HEK293T (cell line): ENCODE results near the gene PLPPR1.

Experiments
- CTCF ChIA-PET: fragments of 350-600 bp; formaldehyde crosslinking; extraction: SDS; loops from one replicate; lab custom pipeline; 2021; ENCODE audit warnings: antibody characterized with exemption, inconsistent platforms; lab: Yijun Ruan, JAX
- POLR2A ChIA-PET: fragments of 350-600 bp; formaldehyde crosslinking; extraction: SDS; loops from one replicate; lab custom pipeline; 2020; ENCODE audit warnings: antibody characterized with exemption, inconsistent platforms; lab: Yijun Ruan, JAX
- DNase-seq: peaks from one replicate; pipeline ENCODE4 v3.0.0; 2012; ENCODE audit warnings: mixed read lengths; ENCODE audit errors: extremely low spot score
- ARNT ChIP-seq: fragments of 450-650 bp; IDR thresholded peaks from 2 replicates; pipeline ENCODE4 v1.6.1; 2017; ENCODE audit warnings: mild to moderate bottlenecking
- BHLHE40 ChIP-seq: fragments of 450-650 bp; IDR thresholded peaks from 2 replicates; pipeline ENCODE4 v1.6.1; 2016; ENCODE audit warnings: mild to moderate bottlenecking, moderate library complexity, borderline replicate concordance
- CTBP1 ChIP-seq: fragments of 450-650 bp; IDR thresholded peaks from 2 replicates; pipeline ENCODE4 v1.6.1; 2016; ENCODE audit warnings: borderline replicate concordance
- ELF4 ChIP-seq: fragments of 450-650 bp; IDR thresholded peaks from 2 replicates; pipeline ENCODE4 v1.6.1; 2017; ENCODE audit warnings: antibody characterized with exemption
- FOXA1 ChIP-seq: fragments of 450-650 bp; IDR thresholded peaks from 2 replicates; pipeline ENCODE4 v1.6.1; 2016; ENCODE audit warnings: mild to moderate bottlenecking
- FOXK2 ChIP-seq: fragments of 450-650 bp; IDR thresholded peaks from 2 replicates; pipeline ENCODE4 v1.6.1; 2016; ENCODE audit warnings: mild to moderate bottlenecking
- FOXM1 ChIP-seq: fragments of 450-650 bp; IDR thresholded peaks from 2 replicates; pipeline ENCODE4 v1.6.1; 2017; ENCODE audit warnings: mild to moderate bottlenecking, borderline replicate concordance
- HDGF ChIP-seq: fragments of 450-650 bp; IDR thresholded peaks from 2 replicates; pipeline ENCODE4 v1.6.1; 2017; ENCODE audit warnings: antibody characterized with exemption, borderline replicate concordance
- L3MBTL2 ChIP-seq: fragments of 450-650 bp; conservative IDR thresholded peaks from 2 replicates; pipeline ENCODE4 v1.6.1; 2016; ENCODE audit warnings: mild to moderate bottlenecking
- LEF1 ChIP-seq: fragments of 450-650 bp; IDR thresholded peaks from 2 replicates; pipeline ENCODE4 v1.6.1; 2017; ENCODE audit warnings: mild to moderate bottlenecking, borderline replicate concordance
- NFRKB ChIP-seq: fragments of 450-650 bp; IDR thresholded peaks from 2 replicates; pipeline ENCODE4 v1.6.1; 2016; ENCODE audit warnings: mild to moderate bottlenecking, moderate library complexity
- PKNOX1 ChIP-seq: fragments of 450-650 bp; IDR thresholded peaks from 2 replicates; pipeline ENCODE4 v1.6.1; 2016
- SP1 ChIP-seq: fragments of 450-650 bp; IDR thresholded peaks from 2 replicates; pipeline ENCODE4 v1.6.1; 2017
- SUZ12 ChIP-seq: fragments of 450-650 bp; IDR thresholded peaks from 2 replicates; pipeline ENCODE4 v1.6.1; 2016; ENCODE audit warnings: mild to moderate bottlenecking
- TARDBP ChIP-seq: fragments of 450-650 bp; IDR thresholded peaks from 2 replicates; pipeline ENCODE4 v1.6.1; 2016
- ZNF384 ChIP-seq: fragments of 450-650 bp; IDR thresholded peaks from 2 replicates; pipeline ENCODE4 v1.6.1; 2016

PLPPR1 gene

GRCh38 chr9:101299901-101300300 lies 271.4 kb downstream of the PLPPR1 start:
- no peak for TF ChIP-seq BHLHE40
- TF ChIP-seq SP1: no peak
- TF ChIP-seq ZNF384: no peak
- no peak for TF ChIP-seq L3MBTL2
- no peak for TF ChIP-seq PKNOX1
- TF ChIP-seq ELF4: no peak
- no peak for TF ChIP-seq SUZ12
- TF ChIP-seq FOXA1: no peak
- TF ChIP-seq ARNT: no peak
- TF ChIP-seq LEF1: no peak
- no peak for TF ChIP-seq FOXK2
- TF ChIP-seq HDGF: no peak
- no peak for TF ChIP-seq TARDBP
- ChIA-PET CTCF (no interaction called here), POLR2A (no interaction called here)
- no peak for DNase-seq

- TF ChIP-seq SP1 (no peak), BHLHE40 (no peak), ARNT (no peak), SUZ12 (no peak), FOXA1 (no peak), LEF1 (no peak), L3MBTL2 (no peak), ZNF384 (no peak), HDGF (no peak), TARDBP (no peak), FOXM1 (no peak), CTBP1 (no peak), ELF4 (no peak), FOXK2 (no peak), NFRKB (no peak), PKNOX1 (no peak)
- CTCF ChIA-PET: interaction anchor here (1.3 kb wide), 1 partner anchor 188 kb away, joined by 3 read pairs; no protein-coding TSS in a partner anchor
- POLR2A ChIA-PET: no interaction called here
- DNase-seq: no peak
Observed at GRCh38 chr9:101307051-101307450, 278.5 kb downstream of the PLPPR1 start.

GRCh38 chr9:101307524-101308213 lies 279.1 kb downstream of the PLPPR1 start:
- ChIA-PET CTCF (interaction anchor here (1.3 kb wide), 1 partner anchor 189 kb away, joined by 3 read pairs; no protein-coding TSS in a partner anchor), POLR2A (no interaction called here)
- DNase-seq: no peak
- TF ChIP-seq NFRKB (no peak), SUZ12 (no peak), PKNOX1 (no peak), ZNF384 (no peak), L3MBTL2 (no peak), BHLHE40 (no peak), HDGF (no peak), FOXM1 (no peak), CTBP1 (no peak), ARNT (no peak), SP1 (no peak), FOXK2 (no peak), FOXA1 (no peak), ELF4 (no peak), LEF1 (no peak), TARDBP (no peak)

GRCh38 chr9:101309139-101309538 lies 280.6 kb downstream of the PLPPR1 start:
- ChIA-PET CTCF (no interaction called here), POLR2A (no interaction called here)
- no peak for DNase-seq
- TF ChIP-seq CTBP1 (no peak), ARNT (no peak), ELF4 (no peak), ZNF384 (no peak), BHLHE40 (no peak), SUZ12 (no peak), FOXA1 (no peak), FOXK2 (no peak), FOXM1 (no peak), L3MBTL2 (no peak), LEF1 (no peak), HDGF (no peak), NFRKB (no peak), SP1 (no peak), PKNOX1 (no peak), TARDBP (no peak)

- no peak for DNase-seq
- TF ChIP-seq HDGF: no peak
- no peak for TF ChIP-seq FOXM1
- no peak for TF ChIP-seq SUZ12
- TF ChIP-seq BHLHE40: no peak
- TF ChIP-seq LEF1: no peak
- TF ChIP-seq CTBP1: no peak
- no peak for TF ChIP-seq L3MBTL2
- TF ChIP-seq NFRKB: no peak
- no peak for TF ChIP-seq PKNOX1
- no peak for TF ChIP-seq FOXK2
- TF ChIP-seq FOXA1: no peak
- POLR2A ChIA-PET: no interaction called here
- CTCF ChIA-PET: interaction anchor here (0.6 to 1.9 kb wide), 8 partner anchors 176 to 978 kb away, joined by 3 to 19 read pairs (median 4); no protein-coding TSS in a partner anchor
Observed at GRCh38 chr9:101311191-101311590, 282.7 kb downstream of the PLPPR1 start.
